Parathyroid adenoma (tissue), 2 donors: Measurements from ENCODE around the gene FASLG.

ENCODE experiments used
- H2AFZ ChIP-seq: fragments of 300-600 bp; sonication (generic); one replicate; pipeline ENCODE4 v1.7.0; 2017; ENCODE audit warnings: antibody characterized with exemption, mild to moderate bottlenecking
- H3K27ac ChIP-seq: fragments of 300-600 bp; sonication (generic); one replicate; pipeline ENCODE4 v1.7.0; 2017
- H3K27me3 ChIP-seq: fragments of 300-600 bp; sonication (generic); one replicate; pipeline ENCODE4 v1.7.0; 2017; ENCODE audit warnings: low read length; ENCODE audit not compliant: control insufficient read depth, insufficient read depth
- H3K36me3 ChIP-seq: fragments of 300-600 bp; sonication (generic); one replicate; pipeline ENCODE4 v1.7.0; 2017; ENCODE audit warnings: low read length; ENCODE audit not compliant: control insufficient read depth, insufficient read depth
- H3K4me1 ChIP-seq: fragments of 300-600 bp; sonication (generic); one replicate; pipeline ENCODE4 v1.7.0; 2017; ENCODE audit warnings: control low read depth
- H3K4me2 ChIP-seq: fragments of 300-600 bp; sonication (generic); one replicate; pipeline ENCODE4 v1.7.0; 2017; ENCODE audit warnings: low read length
- H3K4me3 ChIP-seq: fragments of 300-600 bp; sonication (generic); one replicate; pipeline ENCODE4 v1.7.0; 2017; ENCODE audit warnings: low read depth, low read length
- H3K79me2 ChIP-seq: fragments of 300-600 bp; sonication (generic); one replicate; pipeline ENCODE4 v1.7.0; 2017; ENCODE audit warnings: control low read depth
- H3K9ac ChIP-seq: fragments of 300-600 bp; sonication (generic); one replicate; pipeline ENCODE4 v1.7.0; 2017; ENCODE audit warnings: mild to moderate bottlenecking
- H3K9me3 ChIP-seq: fragments of 300-600 bp; sonication (generic); one replicate; pipeline ENCODE4 v1.7.0; 2017; ENCODE audit warnings: low read length; ENCODE audit not compliant: control insufficient read depth
- CTCF ChIP-seq: fragments of 300-600 bp; sonication (generic); IDR thresholded peaks from one replicate; pipeline ENCODE4 v1.7.0; 2017; ENCODE audit warnings: antibody characterized with exemption, mild to moderate bottlenecking
- donor health status: primary hyperparathyroidism.

FASLG gene

GRCh38 chr1:172673761-172674160 lies 14.9 kb downstream of the FASLG start:
- Histone ChIP-seq H3K9me3 (peaks cover 3% of the 10 kb centered on the region), H3K4me3 (no peak overlapping the region), H3K27ac (no peak overlapping the region), H3K9ac (no peak overlapping the region), H2AFZ (no peak overlapping the region), H3K4me1 (peaks cover 3% of the 10 kb centered on the region), H3K4me2 (no peak overlapping the region), H3K79me2 (no peaks in the 10 kb centered on the region), H3K36me3 (no peaks in the 10 kb centered on the region), H3K27me3 (no peaks in the 10 kb centered on the region)
- no peak for TF ChIP-seq CTCF

GRCh38 chr1:172674831-172675613 lies 16.1 kb downstream of the FASLG start:
- no peaks in the 10 kb centered on the region for H3K36me3 ChIP-seq
- H2AFZ ChIP-seq, result peak overlapping the region; percentile 38
- peak overlapping the region; percentile 64 for H3K4me2 ChIP-seq
- H3K4me3 ChIP-seq, result peak overlapping the region; percentile 42
- peaks cover 5% of the 10 kb centered on the region for H3K9me3 ChIP-seq
- no peaks in the 10 kb centered on the region for H3K79me2 ChIP-seq
- H3K9ac ChIP-seq, result no peak overlapping the region
- H3K4me1 ChIP-seq, result peaks cover 3% of the 10 kb centered on the region
- H3K27me3 ChIP-seq, result no peaks in the 10 kb centered on the region
- no peak for TF ChIP-seq CTCF
- H3K27ac ChIP-seq, result peak overlapping the region; percentile 44

GRCh38 chr1:172679000-172679772 lies 20.3 kb downstream of the FASLG start:
- no peak for TF ChIP-seq CTCF
- Histone ChIP-seq H3K4me2 (peak overlapping the region; percentile 60), H3K27me3 (no peaks in the 10 kb centered on the region), H3K4me3 (peak overlapping the region; percentile 51), H3K4me1 (peaks cover 3% of the 10 kb centered on the region), H2AFZ (no peak overlapping the region), H3K27ac (no peak overlapping the region), H3K36me3 (no peaks in the 10 kb centered on the region), H3K79me2 (no peaks in the 10 kb centered on the region), H3K9me3 (peaks cover 5% of the 10 kb centered on the region), H3K9ac (no peak overlapping the region)

- Histone ChIP-seq H3K4me3 (peak overlapping the region; percentile 57), H3K79me2 (no peaks in the 10 kb centered on the region), H2AFZ (no peak overlapping the region), H3K4me2 (peak overlapping the region; percentile 84), H3K36me3 (no peaks in the 10 kb centered on the region), H3K9ac (no peak overlapping the region), H3K27ac (no peak overlapping the region), H3K27me3 (no peaks in the 10 kb centered on the region), H3K4me1 (no peaks in the 10 kb centered on the region), H3K9me3 (peaks cover 5% of the 10 kb centered on the region)
- no peak for TF ChIP-seq CTCF
Measured at GRCh38 chr1:172680244-172680643, 21.3 kb downstream of the FASLG start.
